Measurements from ENCODE around the gene AATK. TPM values are rescaled to one million over a fixed set of nuclear protein-coding genes. Genes with fewer than 3 reads are reported as not detected.
A peak's percentile ranks its signal among the peaks of the same experiment; 100 is the strongest.
"Not testable (repeated sequence)": the region's sequence is repeated elsewhere in the genome, so short reads cannot be mapped to it uniquely, and the experiment has no call there.

Gene AATK
- total RNA-seq, 4 donors from 2014 or later, result 247 to 385 (median 322) TPM

GRCh38 chr17:81154961-81155360 is 11.1 kb downstream of the AATK start:
- Histone ChIP-seq H3K27me3 (no peaks in the 10 kb centered on the region), H3K4me3 (no peak overlapping the region), H3K27ac (no peak overlapping the region), H3K9me3 (no peaks in the 10 kb centered on the region), H3K4me1 (peaks cover 0 to 27% (median 0%) of the 10 kb centered on the region in 4 donors), H3K36me3 (no peaks in the 10 kb centered on the region)
- 93 to 94% methylated on average over 18 of the region's 18 CpGs for WGBS, 2 donors
- DNase-seq (ENCODE audit: low spot score in 2 of 2), result no peak
- TF ChIP-seq, protein P1, sequence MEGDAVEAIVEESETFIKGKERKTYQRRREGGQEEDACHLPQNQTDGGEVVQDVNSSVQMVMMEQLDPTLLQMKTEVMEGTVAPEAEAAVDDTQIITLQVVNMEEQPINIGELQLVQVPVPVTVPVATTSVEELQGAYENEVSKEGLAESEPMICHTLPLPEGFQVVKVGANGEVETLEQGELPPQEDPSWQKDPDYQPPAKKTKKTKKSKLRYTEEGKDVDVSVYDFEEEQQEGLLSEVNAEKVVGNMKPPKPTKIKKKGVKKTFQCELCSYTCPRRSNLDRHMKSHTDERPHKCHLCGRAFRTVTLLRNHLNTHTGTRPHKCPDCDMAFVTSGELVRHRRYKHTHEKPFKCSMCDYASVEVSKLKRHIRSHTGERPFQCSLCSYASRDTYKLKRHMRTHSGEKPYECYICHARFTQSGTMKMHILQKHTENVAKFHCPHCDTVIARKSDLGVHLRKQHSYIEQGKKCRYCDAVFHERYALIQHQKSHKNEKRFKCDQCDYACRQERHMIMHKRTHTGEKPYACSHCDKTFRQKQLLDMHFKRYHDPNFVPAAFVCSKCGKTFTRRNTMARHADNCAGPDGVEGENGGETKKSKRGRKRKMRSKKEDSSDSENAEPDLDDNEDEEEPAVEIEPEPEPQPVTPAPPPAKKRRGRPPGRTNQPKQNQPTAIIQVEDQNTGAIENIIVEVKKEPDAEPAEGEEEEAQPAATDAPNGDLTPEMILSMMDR (IDR thresholded peaks at IDR 0.05), result no peak
- TF ChIP-seq POLR2A (IDR thresholded peaks at IDR 0.05) (no peak), EP300 (IDR thresholded peaks at IDR 0.05) (no peak)

DNA sequence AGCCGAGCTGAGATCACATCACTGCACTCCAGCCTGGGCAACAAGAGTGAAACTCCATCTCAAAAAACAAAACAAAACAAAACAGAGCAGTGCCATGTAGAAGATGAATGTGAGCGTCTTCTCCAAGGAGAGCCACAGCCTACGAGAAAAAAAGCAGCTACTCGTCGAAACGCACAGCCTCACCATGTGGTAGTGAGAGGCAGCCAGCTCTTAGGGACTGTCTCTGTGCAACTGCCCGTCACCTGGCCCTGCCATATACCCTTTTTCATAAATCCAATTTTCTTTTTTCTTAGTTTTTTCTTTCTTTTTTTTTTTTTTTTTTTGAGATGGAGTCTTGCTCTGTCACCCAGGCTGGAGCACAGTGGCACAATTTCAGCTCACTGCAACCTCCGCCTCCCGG is 12.0 kb downstream of the AATK start:
- H3K4me1 ChIP-seq, result peaks cover 0 to 25% (median 0%) of the 10 kb centered on the region in 4 donors
- H3K36me3 ChIP-seq; H3K4me3 ChIP-seq; H3K27me3 ChIP-seq; DNase-seq (ENCODE audit: low spot score in 2 of 2); H3K9me3 ChIP-seq: not testable (repeated sequence)
- H3K27ac ChIP-seq, result peak overlapping the region in 2 of 4 donors; percentile 15 to 67
- WGBS, 2 donors, result 90% methylated on average over 9 of the region's 9 CpGs

GRCh38 chr17:81153340-81153803 is 12.6 kb downstream of the AATK start:
- no peaks in the 10 kb centered on the region for H3K36me3 ChIP-seq
- no peaks in the 10 kb centered on the region for H3K9me3 ChIP-seq
- peak overlapping the region in 2 of 4 donors; percentile 15 to 67 for H3K27ac ChIP-seq
- peak; percentile 66 for DNase-seq (ENCODE audit: low spot score in 2 of 2)
- TF ChIP-seq, protein P1 (IDR thresholded peaks at IDR 0.05), result no peak
- TF ChIP-seq EP300 (IDR thresholded peaks at IDR 0.05), result peak in 1 of 2 donors; percentile 65
- peak in 1 of 2 donors; percentile 35 for TF ChIP-seq POLR2A (IDR thresholded peaks at IDR 0.05)
- H3K27me3 ChIP-seq, result no peaks in the 10 kb centered on the region
- H3K4me1 ChIP-seq, result peaks cover 0 to 25% (median 0%) of the 10 kb centered on the region in 4 donors
- no peak overlapping the region for H3K4me3 ChIP-seq
- WGBS, 2 donors, result 48 to 59% methylated on average over 17 of the region's 17 CpGs

- Histone ChIP-seq H3K27ac (peak overlapping the region in 2 of 4 donors; percentile 43 to 67), H3K36me3 (no peaks in the 10 kb centered on the region), H3K4me3 (no peak overlapping the region), H3K9me3 (no peaks in the 10 kb centered on the region), H3K4me1 (peaks cover 0 to 25% (median 0%) of the 10 kb centered on the region in 4 donors), H3K27me3 (no peaks in the 10 kb centered on the region)
- 57 to 59% methylated on average over 8 of the region's 8 CpGs for whole genome bisulfite sequencing, 2 donors
- DNase-seq (ENCODE audit: low spot score in 2 of 2), result no peak
- TF ChIP-seq POLR2A (IDR thresholded peaks at IDR 0.05), result no peak
- TF ChIP-seq EP300 (IDR thresholded peaks at IDR 0.05), result no peak
- TF ChIP-seq, protein P1 (IDR thresholded peaks at IDR 0.05), result no peak
These were observed 13.7 kb downstream of the AATK start for GRCh38 chr17:81152288-81152828.

- TF ChIP-seq EP300 (IDR thresholded peaks at IDR 0.05) (no peak), POLR2A (IDR thresholded peaks at IDR 0.05) (no peak)
- TF ChIP-seq, protein P1 (IDR thresholded peaks at IDR 0.05), result no peak
- no peak for DNase-seq (ENCODE audit: low spot score in 2 of 2)
- H3K4me3 ChIP-seq, result no peak overlapping the region
- no peaks in the 10 kb centered on the region for H3K36me3 ChIP-seq
- peaks cover 0 to 25% (median 0%) of the 10 kb centered on the region in 4 donors for H3K4me1 ChIP-seq
- peak overlapping the region in 1 of 4 donors; percentile 67 for H3K27ac ChIP-seq
- no peaks in the 10 kb centered on the region for H3K27me3 ChIP-seq
- 48 to 65% methylated on average over 8 to 12 of the region's 13 CpGs for WGBS, 2 donors
- no peaks in the 10 kb centered on the region for H3K9me3 ChIP-seq
These were observed 14.7 kb downstream of the AATK start for GRCh38 chr17:81151278-81151677.

Data from tibial nerve (tissue), 4 donors.